MM.1S (cell line): ENCODE data around the gene AKAP8L.

Experiments
- EZH2 ChIP-seq: fragments of 300-600 bp; sonication (generic); optimal IDR thresholded peaks from 2 replicates; pipeline ENCODE3; 2017; ENCODE audit warnings: low read depth, mild to moderate bottlenecking, antibody characterized with exemption, low read length, mixed read lengths
- TF ChIP-seq, protein P1 (sequence below): fragments of 300-600 bp; sonication (generic); IDR thresholded peaks from 2 replicates; pipeline ENCODE4 v1.5.1; 2016; ENCODE audit warnings: antibody characterized with exemption, low read length, mixed read lengths

DNA sequence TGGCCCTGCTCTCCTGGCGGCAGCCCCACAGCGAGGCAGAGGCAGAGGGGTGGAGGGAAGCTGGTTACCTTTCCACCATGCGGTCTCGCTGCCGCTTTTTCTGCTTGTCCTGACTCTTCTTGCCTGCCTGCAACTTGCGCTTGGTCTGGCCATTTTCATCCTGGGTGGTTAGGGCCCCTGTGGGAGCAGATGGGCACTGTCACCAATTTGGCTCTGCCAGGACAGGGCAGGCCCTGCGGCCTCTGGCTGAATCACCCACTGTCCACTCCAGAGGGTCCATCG lies 19.6 kb downstream of the AKAP8L start:
- TF ChIP-seq, protein P1, sequence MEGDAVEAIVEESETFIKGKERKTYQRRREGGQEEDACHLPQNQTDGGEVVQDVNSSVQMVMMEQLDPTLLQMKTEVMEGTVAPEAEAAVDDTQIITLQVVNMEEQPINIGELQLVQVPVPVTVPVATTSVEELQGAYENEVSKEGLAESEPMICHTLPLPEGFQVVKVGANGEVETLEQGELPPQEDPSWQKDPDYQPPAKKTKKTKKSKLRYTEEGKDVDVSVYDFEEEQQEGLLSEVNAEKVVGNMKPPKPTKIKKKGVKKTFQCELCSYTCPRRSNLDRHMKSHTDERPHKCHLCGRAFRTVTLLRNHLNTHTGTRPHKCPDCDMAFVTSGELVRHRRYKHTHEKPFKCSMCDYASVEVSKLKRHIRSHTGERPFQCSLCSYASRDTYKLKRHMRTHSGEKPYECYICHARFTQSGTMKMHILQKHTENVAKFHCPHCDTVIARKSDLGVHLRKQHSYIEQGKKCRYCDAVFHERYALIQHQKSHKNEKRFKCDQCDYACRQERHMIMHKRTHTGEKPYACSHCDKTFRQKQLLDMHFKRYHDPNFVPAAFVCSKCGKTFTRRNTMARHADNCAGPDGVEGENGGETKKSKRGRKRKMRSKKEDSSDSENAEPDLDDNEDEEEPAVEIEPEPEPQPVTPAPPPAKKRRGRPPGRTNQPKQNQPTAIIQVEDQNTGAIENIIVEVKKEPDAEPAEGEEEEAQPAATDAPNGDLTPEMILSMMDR, result no peak
- TF ChIP-seq EZH2, result no peak
